ENCODE data around the gene P2RY1. TPM values are rescaled to one million over a fixed set of nuclear protein-coding genes. Genes with fewer than 3 reads are reported as not detected.

Gene P2RY1
- total RNA-seq, result under 0.01 TPM in 1 of 2 replicates, not detected in the other

GRCh38 chr3:152834776-152835600, at the start of gene P2RY1:
Gene P2RY1 (plus strand): TSS chr3:152835131. CDS start chr3:152835783, 652 bp downstream.

All from mesangial cell (primary cell).